ENCODE data around the gene CELF5. TPM values are rescaled to one million over a fixed set of nuclear protein-coding genes. Genes with fewer than 3 reads are reported as not detected.

CELF5 gene
- total and polyA plus RNA-seq, 9 of the 15 experiments (the other 6 are each of a cell fraction or from before 2014, with no cell fraction given) = 0.01 to 0.56 (median 0.22) TPM

GRCh38 chr19:3194106-3195087 is 30.1 kb upstream of the CELF5 start (continued):
- TF ChIP-seq ZNF449 (CRISPR knock-in tag; IDR thresholded peaks at IDR 0.05) = no peak
- peak in 1 of 2 experiments; percentile 43; a peak in 3 of 4 replicates for TF ChIP-seq KDM1A (IDR thresholded peaks at IDR 0.05)
- TF ChIP-seq VEZF1 (CRISPR knock-in tag; IDR thresholded peaks at IDR 0.05) = peak; percentile 40; the same call in 1 of the 2 replicates
- TF ChIP-seq ZNF146 (CRISPR knock-in tag; IDR thresholded peaks at IDR 0.05; ENCODE audit: unreplicated experiment) = peak; percentile 98
- no peak for TF ChIP-seq HMGXB4 (CRISPR knock-in tag; IDR thresholded peaks at IDR 0.05)
- TF ChIP-seq CXXC5 (CRISPR knock-in tag; IDR thresholded peaks at IDR 0.05) = peak; percentile 51; the same call in 1 of the 2 replicates
- TF ChIP-seq SMARCE1 (IDR thresholded peaks at IDR 0.05) = 0 out of 2 replicates have a peak, but pooled peaks have one; percentile 63
- no peak for TF ChIP-seq HMG20A (CRISPR knock-in tag; conservative IDR thresholded peaks at IDR 0.05)
- TF ChIP-seq TAL1 (IDR thresholded peaks at IDR 0.05) = peak; percentile 86
- peak; percentile 72 for TF ChIP-seq FOXM1 (IDR thresholded peaks at IDR 0.05; ENCODE audit: low read depth)
- no peak for TF ChIP-seq FOXM1 (CRISPR knock-in tag; IDR thresholded peaks at IDR 0.05; ENCODE audit: low read depth)
- TF ChIP-seq KLF16 (IDR thresholded peaks at IDR 0.05) = peak; percentile 31; the same call in 1 of the 2 replicates
- no peak for TF ChIP-seq CEBPG (CRISPR knock-in tag; IDR thresholded peaks at IDR 0.05)
- peak in 1 of 2 experiments; percentile 21; a peak in 1 of 4 replicates for TF ChIP-seq CEBPG (tag; conservative IDR thresholded peaks at IDR 0.05 in 1 of 2, IDR thresholded peaks at IDR 0.05 in 1 of 2)
- peak; percentile 49 for TF ChIP-seq ATF7 (IDR thresholded peaks at IDR 0.05)
- peak; percentile 75 for TF ChIP-seq SMARCA4 (IDR thresholded peaks at IDR 0.05)
- TF ChIP-seq TCFL5 (CRISPR knock-in tag; conservative IDR thresholded peaks at IDR 0.05) = no peak
- 0 out of 2 replicates have a peak, but pooled peaks have one; percentile 21 for TF ChIP-seq ZBTB17 (CRISPR knock-in tag; IDR thresholded peaks at IDR 0.05)
- no peak for TF ChIP-seq ZNF764 (CRISPR knock-in tag; IDR thresholded peaks at IDR 0.05; ENCODE audit: low read depth)
- peak; percentile 19 for TF ChIP-seq ZFP36 (IDR thresholded peaks at IDR 0.05; ENCODE audit: low read depth, low read length, partially characterized antibody)
- no peak for TF ChIP-seq HNRNPH1 (optimal IDR thresholded peaks at IDR 0.05; ENCODE audit: low read depth, low read length)

Measured in K562 (cell line).